ENCODE data around the gene FAM3D.

FAM3D gene

DNA sequence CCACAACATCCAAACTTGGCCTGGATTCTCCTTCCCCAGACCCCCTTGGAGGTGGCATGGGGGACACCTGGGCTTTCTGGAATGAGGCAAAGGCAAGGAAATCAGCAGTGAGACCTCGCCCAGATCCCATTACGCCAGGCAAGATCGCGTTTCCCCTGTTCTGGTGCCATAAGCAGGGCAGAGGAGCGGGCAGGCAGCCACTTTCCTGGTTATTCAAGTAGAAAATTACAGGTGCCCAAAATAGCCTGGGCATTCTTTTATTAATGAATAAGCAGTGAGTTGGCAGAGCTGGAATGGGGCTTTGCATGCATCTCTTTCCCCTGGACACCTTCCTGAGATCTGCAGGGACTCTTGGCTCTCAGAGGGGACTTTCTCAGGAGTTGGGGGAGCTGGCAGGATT is 57.9 kb downstream of the FAM3D start:
- ChIA-PET POLR2A (no interaction called here), CTCF (interaction anchor here (0.6 to 1.0 kb wide), 3 partner anchors 40 to 93 kb away, joined by 3 to 4 read pairs (median 3); no protein-coding TSS in a partner anchor)
- H3K4me3 ChIP-seq (ENCODE audit: low read depth, low read length), result no peak overlapping the region
- no peaks in the 10 kb centered on the region for H3K36me3 ChIP-seq (ENCODE audit: control insufficient read depth in 2 of 2, insufficient read depth in 1 of 2, low read length in 2 of 2)
- no peak overlapping the region for H3K27ac ChIP-seq (ENCODE audit: extremely low read depth, low read depth, low read length)
- TF ChIP-seq ZNF416 (tag by site-specific recombination; IDR thresholded peaks at IDR 0.05) (no peak), ZNF701 (tag by site-specific recombination; IDR thresholded peaks at IDR 0.05) (no peak), YY2 (tag by site-specific recombination; IDR thresholded peaks at IDR 0.05) (no peak), ZNF501 (tag by site-specific recombination; IDR thresholded peaks at IDR 0.05) (no peak), ZNF658 (tag by site-specific recombination; IDR thresholded peaks at IDR 0.05) (no peak), ZNF777 (tag by site-specific recombination; IDR thresholded peaks at IDR 0.05; ENCODE audit: borderline replicate concordance) (no peak), ZNF19 (tag by site-specific recombination; IDR thresholded peaks at IDR 0.05; ENCODE audit: low read depth) (no peak), ZNF184 (tag by site-specific recombination; IDR thresholded peaks at IDR 0.05) (no peak), ZBTB21 (tag by site-specific recombination; IDR thresholded peaks at IDR 0.05) (no peak), ZNF239 (tag by site-specific recombination; IDR thresholded peaks at IDR 0.05) (no peak), ZNF138 (tag by site-specific recombination; IDR thresholded peaks at IDR 0.05; ENCODE audit: borderline replicate concordance) (no peak), ZNF791 (tag by site-specific recombination; IDR thresholded peaks at IDR 0.05) (no peak), ZNF404 (tag by site-specific recombination; IDR thresholded peaks at IDR 0.05) (no peak), ZNF521 (tag by site-specific recombination; IDR thresholded peaks at IDR 0.05) (no peak)
- TF ChIP-seq, protein P1, sequence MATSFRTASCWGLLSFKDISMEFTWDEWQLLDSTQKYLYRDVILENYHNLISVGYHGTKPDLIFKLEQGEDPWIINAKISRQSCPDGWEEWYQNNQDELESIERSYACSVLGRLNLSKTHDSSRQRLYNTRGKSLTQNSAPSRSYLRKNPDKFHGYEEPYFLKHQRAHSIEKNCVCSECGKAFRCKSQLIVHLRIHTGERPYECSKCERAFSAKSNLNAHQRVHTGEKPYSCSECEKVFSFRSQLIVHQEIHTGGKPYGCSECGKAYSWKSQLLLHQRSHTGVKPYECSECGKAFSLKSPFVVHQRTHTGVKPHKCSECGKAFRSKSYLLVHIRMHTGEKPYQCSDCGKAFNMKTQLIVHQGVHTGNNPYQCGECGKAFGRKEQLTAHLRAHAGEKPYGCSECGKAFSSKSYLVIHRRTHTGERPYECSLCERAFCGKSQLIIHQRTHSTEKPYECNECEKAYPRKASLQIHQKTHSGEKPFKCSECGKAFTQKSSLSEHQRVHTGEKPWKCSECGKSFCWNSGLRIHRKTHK (tag by site-specific recombination; IDR thresholded peaks at IDR 0.05), result no peak
- TF ChIP-seq, protein P2, sequence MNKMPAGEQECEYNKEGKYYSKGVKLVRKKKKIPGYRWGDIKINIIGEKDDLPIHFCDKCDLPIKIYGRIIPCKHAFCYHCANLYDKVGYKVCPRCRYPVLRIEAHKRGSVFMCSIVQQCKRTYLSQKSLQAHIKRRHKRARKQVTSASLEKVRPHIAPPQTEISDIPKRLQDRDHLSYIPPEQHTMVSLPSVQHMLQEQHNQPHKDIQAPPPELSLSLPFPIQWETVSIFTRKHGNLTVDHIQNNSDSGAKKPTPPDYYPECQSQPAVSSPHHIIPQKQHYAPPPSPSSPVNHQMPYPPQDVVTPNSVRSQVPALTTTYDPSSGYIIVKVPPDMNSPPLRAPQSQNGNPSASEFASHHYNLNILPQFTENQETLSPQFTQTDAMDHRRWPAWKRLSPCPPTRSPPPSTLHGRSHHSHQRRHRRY (tag by site-specific recombination; IDR thresholded peaks at IDR 0.05), result no peak
- TF ChIP-seq, protein P3, sequence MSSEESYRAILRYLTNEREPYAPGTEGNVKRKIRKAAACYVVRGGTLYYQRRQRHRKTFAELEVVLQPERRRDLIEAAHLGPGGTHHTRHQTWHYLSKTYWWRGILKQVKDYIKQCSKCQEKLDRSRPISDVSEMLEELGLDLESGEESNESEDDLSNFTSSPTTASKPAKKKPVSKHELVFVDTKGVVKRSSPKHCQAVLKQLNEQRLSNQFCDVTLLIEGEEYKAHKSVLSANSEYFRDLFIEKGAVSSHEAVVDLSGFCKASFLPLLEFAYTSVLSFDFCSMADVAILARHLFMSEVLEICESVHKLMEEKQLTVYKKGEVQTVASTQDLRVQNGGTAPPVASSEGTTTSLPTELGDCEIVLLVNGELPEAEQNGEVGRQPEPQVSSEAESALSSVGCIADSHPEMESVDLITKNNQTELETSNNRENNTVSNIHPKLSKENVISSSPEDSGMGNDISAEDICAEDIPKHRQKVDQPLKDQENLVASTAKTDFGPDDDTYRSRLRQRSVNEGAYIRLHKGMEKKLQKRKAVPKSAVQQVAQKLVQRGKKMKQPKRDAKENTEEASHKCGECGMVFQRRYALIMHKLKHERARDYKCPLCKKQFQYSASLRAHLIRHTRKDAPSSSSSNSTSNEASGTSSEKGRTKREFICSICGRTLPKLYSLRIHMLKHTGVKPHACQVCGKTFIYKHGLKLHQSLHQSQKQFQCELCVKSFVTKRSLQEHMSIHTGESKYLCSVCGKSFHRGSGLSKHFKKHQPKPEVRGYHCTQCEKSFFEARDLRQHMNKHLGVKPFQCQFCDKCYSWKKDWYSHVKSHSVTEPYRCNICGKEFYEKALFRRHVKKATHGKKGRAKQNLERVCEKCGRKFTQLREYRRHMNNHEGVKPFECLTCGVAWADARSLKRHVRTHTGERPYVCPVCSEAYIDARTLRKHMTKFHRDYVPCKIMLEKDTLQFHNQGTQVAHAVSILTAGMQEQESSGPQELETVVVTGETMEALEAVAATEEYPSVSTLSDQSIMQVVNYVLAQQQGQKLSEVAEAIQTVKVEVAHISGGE (tag by site-specific recombination; conservative IDR thresholded peaks at IDR 0.05; ENCODE audit: low read depth), result no peak
- TF ChIP-seq, protein P4, sequence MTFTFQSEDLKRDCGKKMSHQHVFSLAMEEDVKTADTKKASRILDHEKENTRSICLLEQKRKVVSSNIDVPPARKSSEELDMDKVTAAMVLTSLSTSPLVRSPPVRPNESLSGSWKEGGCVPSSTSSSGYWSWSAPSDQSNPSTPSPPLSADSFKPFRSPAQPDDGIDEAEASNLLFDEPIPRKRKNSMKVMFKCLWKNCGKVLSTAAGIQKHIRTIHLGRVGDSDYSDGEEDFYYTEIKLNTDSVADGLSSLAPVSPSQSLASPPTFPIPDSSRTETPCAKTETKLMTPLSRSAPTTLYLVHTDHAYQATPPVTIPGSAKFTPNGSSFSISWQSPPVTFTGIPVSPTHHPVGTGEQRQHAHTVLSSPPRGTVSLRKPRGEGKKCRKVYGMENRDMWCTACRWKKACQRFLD (tag by site-specific recombination; IDR thresholded peaks at IDR 0.05), result no peak
- TF ChIP-seq, protein P5, sequence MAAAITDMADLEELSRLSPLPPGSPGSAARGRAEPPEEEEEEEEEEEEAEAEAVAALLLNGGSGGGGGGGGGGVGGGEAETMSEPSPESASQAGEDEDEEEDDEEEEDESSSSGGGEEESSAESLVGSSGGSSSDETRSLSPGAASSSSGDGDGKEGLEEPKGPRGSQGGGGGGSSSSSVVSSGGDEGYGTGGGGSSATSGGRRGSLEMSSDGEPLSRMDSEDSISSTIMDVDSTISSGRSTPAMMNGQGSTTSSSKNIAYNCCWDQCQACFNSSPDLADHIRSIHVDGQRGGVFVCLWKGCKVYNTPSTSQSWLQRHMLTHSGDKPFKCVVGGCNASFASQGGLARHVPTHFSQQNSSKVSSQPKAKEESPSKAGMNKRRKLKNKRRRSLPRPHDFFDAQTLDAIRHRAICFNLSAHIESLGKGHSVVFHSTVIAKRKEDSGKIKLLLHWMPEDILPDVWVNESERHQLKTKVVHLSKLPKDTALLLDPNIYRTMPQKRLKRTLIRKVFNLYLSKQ (tag by site-specific recombination; IDR thresholded peaks at IDR 0.05; ENCODE audit: borderline replicate concordance), result no peak
- H3K9me3 ChIP-seq (ENCODE audit: control insufficient read depth, insufficient read depth, low read depth, low read length), result no peaks in the 10 kb centered on the region
- no peaks in the 10 kb centered on the region for H3K4me1 ChIP-seq (ENCODE audit: control insufficient read depth, insufficient read depth, low read length)
